Osteoblast (primary cell): Measurements from ENCODE around the gene TMEM82. TPM values are rescaled to one million over a fixed set of nuclear protein-coding genes. Genes with fewer than 3 reads are reported as not detected.

Experiments
- DNase-seq: peaks from one replicate; pipeline ENCODE4 v3.0.0; 2011; ENCODE audit warnings: low spot score, mixed read lengths; ENCODE audit not compliant: insufficient read length; ENCODE audit errors: missing footprints
- H2AFZ ChIP-seq: 2 replicates; pipeline ENCODE4 v1.6.0; 2011; ENCODE audit warnings: mild to moderate bottlenecking, low read length
- H3K27ac ChIP-seq: 2 replicates; pipeline ENCODE4 v1.5.1; 2011; ENCODE audit warnings: mild to moderate bottlenecking, low read depth, low read length, moderate library complexity
- H3K27me3 ChIP-seq: 2 replicates; pipeline ENCODE4 v1.6.0; 2012; ENCODE audit warnings: mild to moderate bottlenecking, control low read depth, inconsistent platforms, low read length, moderate library complexity; ENCODE audit not compliant: insufficient read depth
- H3K36me3 ChIP-seq: 2 replicates; pipeline ENCODE4 v1.5.1; 2011; ENCODE audit warnings: mild to moderate bottlenecking, low read length, control low read depth, moderate library complexity; ENCODE audit not compliant: insufficient read depth
- H3K4me1 ChIP-seq: 2 replicates; pipeline ENCODE4 v1.5.1; 2011; ENCODE audit warnings: mild to moderate bottlenecking, low read length, control low read depth, moderate library complexity; ENCODE audit not compliant: insufficient read depth
- H3K4me2 ChIP-seq: 2 replicates; pipeline ENCODE4 v1.6.0; 2011; ENCODE audit warnings: mild to moderate bottlenecking, low read length; ENCODE audit not compliant: insufficient read depth
- H3K4me3 ChIP-seq: fragments of 200-600 bp; sonication (generic); 3 replicates; pipeline ENCODE4 v1.5.1; 2012; ENCODE audit warnings: mild to moderate bottlenecking, low read length, inconsistent platforms; ENCODE audit not compliant: insufficient read depth
- H3K79me2 ChIP-seq: 2 replicates; pipeline ENCODE4 v1.6.0; 2012; ENCODE audit warnings: mild to moderate bottlenecking, low read length, control low read depth, inconsistent platforms; ENCODE audit not compliant: insufficient read depth
- H3K9me3 ChIP-seq: 2 replicates; pipeline ENCODE4 v1.5.1; 2011; ENCODE audit warnings: low read depth, low read length, control low read depth
- H4K20me1 ChIP-seq: 2 replicates; pipeline ENCODE4 v1.6.0; 2012; ENCODE audit warnings: mild to moderate bottlenecking, low read length, control low read depth; ENCODE audit not compliant: insufficient read depth
- total RNA-seq: library from RNA; depleted of rRNA; stranded (reverse); fragments of >200 nt; gene quantifications from 2 replicates; pipeline ENCODE4 v1.2.3, GENCODE V29; 2012
- TF ChIP-seq, protein P1 (sequence below): IDR thresholded peaks from 2 replicates; pipeline ENCODE4 v1.5.1; 2011; ENCODE audit warnings: mild to moderate bottlenecking, low read depth, low read length, moderate library complexity; ENCODE audit errors: extremely low read depth

TMEM82 gene
- total RNA-seq, 1 donor = not detected

DNA sequence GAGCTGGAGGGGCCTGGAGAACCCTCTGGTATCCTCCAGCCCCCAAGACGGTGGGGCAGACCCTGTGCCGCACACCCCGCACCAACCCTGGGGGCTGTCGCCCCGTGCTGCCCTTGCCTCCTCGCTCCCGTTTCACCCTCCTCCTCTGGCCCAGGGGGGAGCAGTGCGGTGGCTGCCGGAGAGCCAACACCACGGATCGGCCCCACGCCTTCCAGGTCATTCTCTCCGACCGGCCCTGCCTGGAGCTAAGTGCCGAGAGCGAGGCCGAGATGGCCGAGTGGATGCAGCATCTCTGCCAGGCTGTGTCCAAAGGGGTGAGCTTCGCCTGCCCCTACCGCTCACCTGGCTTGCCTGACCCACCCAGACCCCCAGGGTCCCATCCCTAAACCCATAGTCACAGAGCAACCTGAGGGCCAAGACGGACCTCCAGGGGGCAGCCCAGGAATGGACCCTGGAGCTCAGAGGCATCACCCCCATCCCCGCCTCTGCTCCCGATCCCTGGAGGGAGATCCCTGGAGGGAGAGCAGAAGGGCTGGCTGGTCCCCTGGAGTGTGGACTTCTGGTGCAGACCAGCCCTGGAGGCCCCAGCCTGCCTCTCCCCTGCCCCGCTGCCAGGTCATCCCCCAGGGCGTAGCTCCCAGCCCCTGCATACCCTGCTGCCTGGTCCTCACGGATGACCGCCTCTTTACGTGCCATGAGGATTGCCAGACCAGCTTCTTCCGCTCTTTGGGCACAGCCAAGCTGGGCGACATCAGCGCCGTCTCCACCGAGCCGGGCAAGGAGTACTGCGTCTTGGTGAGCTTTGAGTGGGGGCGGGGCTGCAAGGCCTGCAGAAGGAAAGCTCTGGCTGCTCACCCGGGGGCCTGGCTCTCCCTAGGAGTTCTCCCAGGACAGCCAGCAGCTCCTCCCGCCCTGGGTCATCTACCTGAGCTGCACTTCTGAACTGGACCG, 10.3 kb upstream of the TMEM82 start:
- H3K4me2 ChIP-seq = no peak overlapping the region
- no peak overlapping the region for H3K4me3 ChIP-seq
- no peak overlapping the region for H3K27ac ChIP-seq
- H3K36me3 ChIP-seq = peaks cover 60% of the 10 kb centered on the region
- H3K27me3 ChIP-seq = no peaks in the 10 kb centered on the region
- H2AFZ ChIP-seq = no peak overlapping the region
- no peaks in the 10 kb centered on the region for H3K79me2 ChIP-seq
- H4K20me1 ChIP-seq = no peaks in the 10 kb centered on the region
- H3K9me3 ChIP-seq = no peaks in the 10 kb centered on the region
- TF ChIP-seq, protein P1, sequence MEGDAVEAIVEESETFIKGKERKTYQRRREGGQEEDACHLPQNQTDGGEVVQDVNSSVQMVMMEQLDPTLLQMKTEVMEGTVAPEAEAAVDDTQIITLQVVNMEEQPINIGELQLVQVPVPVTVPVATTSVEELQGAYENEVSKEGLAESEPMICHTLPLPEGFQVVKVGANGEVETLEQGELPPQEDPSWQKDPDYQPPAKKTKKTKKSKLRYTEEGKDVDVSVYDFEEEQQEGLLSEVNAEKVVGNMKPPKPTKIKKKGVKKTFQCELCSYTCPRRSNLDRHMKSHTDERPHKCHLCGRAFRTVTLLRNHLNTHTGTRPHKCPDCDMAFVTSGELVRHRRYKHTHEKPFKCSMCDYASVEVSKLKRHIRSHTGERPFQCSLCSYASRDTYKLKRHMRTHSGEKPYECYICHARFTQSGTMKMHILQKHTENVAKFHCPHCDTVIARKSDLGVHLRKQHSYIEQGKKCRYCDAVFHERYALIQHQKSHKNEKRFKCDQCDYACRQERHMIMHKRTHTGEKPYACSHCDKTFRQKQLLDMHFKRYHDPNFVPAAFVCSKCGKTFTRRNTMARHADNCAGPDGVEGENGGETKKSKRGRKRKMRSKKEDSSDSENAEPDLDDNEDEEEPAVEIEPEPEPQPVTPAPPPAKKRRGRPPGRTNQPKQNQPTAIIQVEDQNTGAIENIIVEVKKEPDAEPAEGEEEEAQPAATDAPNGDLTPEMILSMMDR = no peak
- peak; percentile 84 for DNase-seq
- no peaks in the 10 kb centered on the region for H3K4me1 ChIP-seq

DNA sequence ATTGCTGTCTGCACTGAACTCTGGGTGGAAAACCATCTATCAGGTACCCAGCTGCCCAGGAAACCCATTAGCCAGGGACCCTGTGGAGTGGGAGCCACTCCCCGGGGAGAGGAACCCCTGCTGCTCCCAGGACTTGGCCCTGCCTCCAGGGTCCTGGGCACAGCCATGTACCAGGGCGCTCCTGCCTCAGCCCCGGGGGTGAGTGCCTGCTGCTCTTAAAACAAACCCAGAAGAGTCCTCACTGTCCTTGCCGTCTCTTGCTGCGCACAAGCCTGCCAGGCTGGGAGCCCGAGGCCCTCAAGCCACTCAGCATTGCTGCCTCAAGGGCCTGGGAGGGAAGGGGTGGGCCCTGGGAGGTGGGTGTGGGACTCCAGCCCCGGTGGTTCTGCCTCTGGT, 9.6 kb upstream of the TMEM82 start:
- H3K4me3 ChIP-seq = no peak overlapping the region
- H3K9me3 ChIP-seq = no peaks in the 10 kb centered on the region
- no peaks in the 10 kb centered on the region for H3K27me3 ChIP-seq
- no peak overlapping the region for H3K4me2 ChIP-seq
- DNase-seq = peak; percentile 82
- TF ChIP-seq, protein P1 = no peak
- no peaks in the 10 kb centered on the region for H4K20me1 ChIP-seq
- no peaks in the 10 kb centered on the region for H3K4me1 ChIP-seq
- H3K36me3 ChIP-seq = peaks cover 55% of the 10 kb centered on the region
- H2AFZ ChIP-seq = no peak overlapping the region
- no peak overlapping the region for H3K27ac ChIP-seq
- H3K79me2 ChIP-seq = no peaks in the 10 kb centered on the region

DNA sequence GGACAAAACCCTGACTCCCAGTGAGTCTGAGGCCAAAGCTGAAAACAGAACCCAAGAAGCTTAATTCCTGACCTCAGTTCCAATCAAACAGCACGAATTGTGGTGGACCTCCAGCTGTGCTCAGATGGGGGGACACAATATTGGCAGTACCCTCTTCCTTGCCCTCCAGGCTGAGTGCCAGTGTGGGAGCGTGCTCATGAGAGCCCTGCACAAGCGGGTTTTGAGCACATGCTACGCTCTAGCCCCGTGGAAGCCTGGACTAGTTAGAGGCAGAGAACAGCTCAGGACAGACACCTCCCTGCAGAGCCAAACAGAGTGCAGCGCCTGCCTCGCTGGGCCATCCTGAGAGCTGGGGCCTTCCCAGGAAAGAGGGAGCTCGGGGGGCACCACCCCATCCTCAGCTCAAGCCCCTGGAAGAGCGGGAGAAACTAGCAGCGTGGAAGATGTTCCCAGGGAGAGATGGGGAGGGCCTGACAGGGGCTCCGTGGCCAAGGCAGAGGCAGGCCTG, 9.0 kb upstream of the TMEM82 start:
- no peaks in the 10 kb centered on the region for H4K20me1 ChIP-seq
- H3K4me1 ChIP-seq = no peaks in the 10 kb centered on the region
- H3K79me2 ChIP-seq = no peaks in the 10 kb centered on the region
- TF ChIP-seq, protein P1 = no peak
- no peak overlapping the region for H3K4me2 ChIP-seq
- peak; percentile 82 for DNase-seq
- H3K4me3 ChIP-seq = no peak overlapping the region
- no peaks in the 10 kb centered on the region for H3K27me3 ChIP-seq
- no peaks in the 10 kb centered on the region for H3K9me3 ChIP-seq
- H2AFZ ChIP-seq = no peak overlapping the region
- H3K27ac ChIP-seq = no peak overlapping the region
- H3K36me3 ChIP-seq = peaks cover 50% of the 10 kb centered on the region

DNA sequence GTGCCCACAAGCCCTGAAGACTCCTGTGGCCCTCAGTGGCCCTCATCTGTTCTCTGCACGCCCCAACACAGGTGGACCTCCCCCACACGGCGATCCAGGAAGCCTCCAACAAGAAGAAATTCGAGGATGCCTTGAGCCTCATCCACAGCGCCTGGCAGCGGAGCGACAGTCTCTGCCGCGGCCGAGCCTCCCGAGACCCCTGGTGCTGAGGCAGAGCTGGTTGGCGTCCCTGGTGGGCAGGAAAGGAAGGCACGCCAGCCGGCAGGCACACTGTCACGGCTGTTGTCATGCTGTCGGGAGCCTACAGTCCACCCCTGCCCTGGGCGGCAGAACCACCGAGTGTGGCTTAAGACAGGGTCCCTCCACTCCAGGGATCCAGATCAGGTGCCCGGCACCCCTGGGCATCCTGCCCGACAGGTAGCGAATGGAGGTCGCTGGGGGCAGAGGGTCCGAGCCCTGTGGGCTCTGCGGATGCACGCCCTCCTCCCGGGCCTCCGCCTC, 8.5 kb upstream of the TMEM82 start:
- no peak overlapping the region for H3K4me2 ChIP-seq
- H3K4me1 ChIP-seq = no peaks in the 10 kb centered on the region
- TF ChIP-seq, protein P1 = no peak
- peak; percentile 87 for DNase-seq
- H3K27ac ChIP-seq = no peak overlapping the region
- peaks cover 44% of the 10 kb centered on the region for H3K36me3 ChIP-seq
- no peaks in the 10 kb centered on the region for H3K9me3 ChIP-seq
- no peaks in the 10 kb centered on the region for H4K20me1 ChIP-seq
- no peak overlapping the region for H3K4me3 ChIP-seq
- no peaks in the 10 kb centered on the region for H3K79me2 ChIP-seq
- H2AFZ ChIP-seq = no peak overlapping the region
- no peaks in the 10 kb centered on the region for H3K27me3 ChIP-seq
